Ectodermal cell (in vitro differentiated cells): Measurements from ENCODE around the gene PLSCR4.
"Not testable (repeated sequence)": the region's sequence is repeated elsewhere in the genome, so short reads cannot be mapped to it uniquely, and the experiment has no call there.

ENCODE experiments used
- H3K27ac ChIP-seq: 2 replicates; pipeline ENCODE4 v1.7.0; 2013; ENCODE audit warnings: mild to moderate bottlenecking, low read depth, low read length; ENCODE audit not compliant: insufficient read depth, poor library complexity, severe bottlenecking
- H3K27me3 ChIP-seq: 2 replicates; pipeline ENCODE4 v1.7.0; 2013; ENCODE audit warnings: mild to moderate bottlenecking, low read length; ENCODE audit not compliant: insufficient read depth, control insufficient read depth, poor library complexity, severe bottlenecking
- H3K36me3 ChIP-seq: one replicate; pipeline ENCODE4 v1.7.0; 2013; ENCODE audit warnings: low read length; ENCODE audit not compliant: control insufficient read depth, insufficient read depth
- H3K4me1 ChIP-seq: one replicate; pipeline ENCODE4 v1.7.0; 2013; ENCODE audit warnings: low read length; ENCODE audit not compliant: control insufficient read depth, insufficient read depth
- H3K4me3 ChIP-seq: 2 replicates; pipeline ENCODE4 v1.7.0; 2013; ENCODE audit warnings: low read depth, low read length, control low read depth; ENCODE audit not compliant: insufficient read depth
- H3K9me3 ChIP-seq: 2 replicates; pipeline ENCODE4 v1.7.0; 2013; ENCODE audit warnings: mild to moderate bottlenecking, low read length, moderate library complexity; ENCODE audit not compliant: control insufficient read depth
- WGBS, 2 experiments: methylation state at CpG; one replicate each; pipeline ENCODE4 v1.1.7; 2013; ENCODE audit warnings: missing lambda C conversion rate in 2 of 2; 5-methylcytosine and 5-hydroxymethylcytosine counted together

PLSCR4 gene

DNA sequence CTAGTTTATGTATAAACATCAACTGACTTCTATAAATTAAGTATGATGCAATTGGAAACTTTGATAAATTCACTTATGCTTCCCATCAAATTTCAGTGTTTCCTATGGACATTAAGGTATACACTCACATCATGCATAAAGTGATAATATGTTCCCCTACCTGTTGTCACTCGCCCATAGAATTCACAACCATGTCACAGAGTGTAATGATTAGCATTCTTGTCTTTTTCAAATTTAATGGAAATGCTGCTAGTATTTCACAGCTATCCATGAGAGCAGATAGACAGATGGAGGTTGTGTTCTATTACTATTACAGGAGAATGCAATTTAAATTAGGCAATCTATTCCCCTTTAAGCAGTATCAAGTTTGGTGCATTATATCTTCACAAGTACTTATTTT lies 984 bp downstream of the PLSCR4 start:
- Histone ChIP-seq H3K4me1 (no peaks in the 10 kb centered on the region), H3K27me3 (peaks cover 15% of the 10 kb centered on the region), H3K36me3 (no peaks in the 10 kb centered on the region), H3K4me3 (peak overlapping the region; percentile 78), H3K9me3 (no peaks in the 10 kb centered on the region), H3K27ac (no peak overlapping the region)
- WGBS, 2 experiments, result 80 to 100% methylated on average over 1 of the region's 1 CpG

DNA sequence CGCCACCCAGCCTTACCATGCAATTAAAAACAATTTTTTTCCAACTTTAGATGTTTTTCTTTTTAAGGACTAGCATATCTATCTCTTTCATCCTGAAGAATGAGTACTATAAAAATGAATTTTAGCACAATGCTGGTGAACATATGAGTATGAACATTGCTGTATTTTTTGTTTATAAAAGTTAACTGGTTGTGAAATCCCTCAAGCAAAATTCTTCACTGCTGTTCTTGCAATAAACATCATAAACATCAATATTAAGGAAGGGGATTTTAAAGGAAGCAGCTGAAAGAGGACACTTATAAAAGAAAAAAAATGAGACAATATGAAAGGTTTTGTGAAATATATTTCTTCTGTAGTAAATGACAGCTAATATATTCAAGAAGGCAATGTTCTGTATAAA lies 3.0 kb downstream of the PLSCR4 start:
- Histone ChIP-seq H3K4me1 (no peaks in the 10 kb centered on the region), H3K27me3 (peaks cover 15% of the 10 kb centered on the region), H3K36me3 (no peaks in the 10 kb centered on the region), H3K9me3 (no peaks in the 10 kb centered on the region), H3K27ac (no peak overlapping the region), H3K4me3 (no peak overlapping the region)
- WGBS, 2 experiments, result 96 to 100% methylated on average over 1 of the region's 1 CpG

DNA sequence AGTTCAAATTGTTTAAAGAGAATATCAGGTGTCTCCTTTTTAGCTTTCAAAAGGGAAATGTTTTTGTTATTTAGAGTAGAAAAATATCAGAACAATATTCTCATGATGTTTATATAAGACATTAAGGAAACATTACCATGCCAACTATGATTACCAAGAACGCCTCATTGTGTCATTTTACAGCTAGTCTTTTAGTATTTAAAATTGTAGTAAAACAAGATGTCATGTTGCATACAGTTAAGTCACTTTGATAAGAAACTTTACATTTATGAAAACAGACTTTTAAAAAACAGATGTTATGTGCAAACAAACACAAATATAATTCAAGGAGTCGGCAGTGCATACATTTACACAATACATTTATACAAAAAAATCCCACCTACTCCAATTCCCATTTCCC lies 4.4 kb downstream of the PLSCR4 start:
- Histone ChIP-seq H3K4me3 (no peak overlapping the region), H3K27me3 (peaks cover 15% of the 10 kb centered on the region), H3K36me3 (no peaks in the 10 kb centered on the region), H3K9me3 (no peaks in the 10 kb centered on the region), H3K27ac (no peak overlapping the region), H3K4me1 (no peaks in the 10 kb centered on the region)
- WGBS, 2 experiments, result 94 to 95% methylated on average over 1 of the region's 2 CpGs

DNA sequence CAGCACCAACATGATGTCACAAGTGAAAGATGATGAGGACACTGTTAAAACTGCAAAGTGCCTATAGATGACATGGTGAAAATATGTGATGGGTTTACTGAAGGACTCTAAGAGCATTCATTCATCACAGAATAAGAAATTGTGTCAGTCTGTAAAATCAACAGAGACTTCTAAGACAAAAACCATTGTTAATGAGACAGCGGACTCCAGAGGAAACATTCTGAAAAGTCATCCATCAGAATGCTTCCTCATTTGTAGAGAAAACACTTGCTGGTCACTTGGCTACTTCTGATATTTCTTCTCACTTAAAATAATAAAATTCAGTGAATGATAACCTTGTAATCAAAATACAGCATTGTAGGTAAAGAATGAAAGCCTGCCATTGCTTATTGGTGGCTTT lies 7.3 kb downstream of the PLSCR4 start:
- Histone ChIP-seq H3K27me3 (no peaks in the 10 kb centered on the region), H3K36me3 (no peaks in the 10 kb centered on the region), H3K27ac (no peak overlapping the region), H3K4me1 (no peaks in the 10 kb centered on the region), H3K4me3 (no peak overlapping the region), H3K9me3 (no peaks in the 10 kb centered on the region)
- 80 to 90% methylated on average over 1 of the region's 1 CpG for WGBS, 2 experiments

DNA sequence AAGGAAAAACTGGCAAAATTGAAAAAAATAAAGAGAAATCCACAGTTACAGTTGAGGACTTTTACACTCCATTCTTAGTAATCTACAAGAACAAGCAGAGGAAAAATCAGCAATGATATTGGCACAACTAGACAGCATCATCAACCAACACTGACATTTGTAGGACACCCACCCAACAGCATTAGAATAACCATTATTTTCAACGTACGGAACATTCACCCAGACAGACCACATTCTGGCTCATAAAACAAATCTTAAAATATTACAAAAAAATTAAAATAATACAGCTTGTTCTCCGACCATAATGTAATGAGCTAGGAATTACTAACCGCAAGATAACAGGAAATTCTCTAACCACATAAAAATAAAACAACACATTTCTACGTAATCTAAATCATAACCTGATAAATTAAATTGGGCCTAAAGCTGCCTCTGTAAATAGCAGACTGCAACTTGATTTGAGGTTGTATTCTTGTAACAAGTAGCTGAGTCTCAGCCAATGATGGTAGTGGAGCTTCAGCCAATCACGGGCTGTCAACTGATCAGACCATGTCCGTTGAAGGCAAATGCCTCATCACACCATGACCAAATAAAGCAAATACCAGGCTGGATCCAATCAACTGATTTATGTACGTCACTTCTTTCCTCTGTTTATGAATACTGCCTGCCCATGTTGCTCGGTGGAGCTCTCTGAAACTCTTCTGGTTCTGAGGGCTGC lies 9.2 kb downstream of the PLSCR4 start:
- Histone ChIP-seq H3K4me3 (no peak overlapping the region), H3K27ac (no peak overlapping the region), H3K27me3 (no peaks in the 10 kb centered on the region), H3K4me1 (no peaks in the 10 kb centered on the region), H3K9me3 (no peaks in the 10 kb centered on the region), H3K36me3 (no peaks in the 10 kb centered on the region)
- WGBS, 2 experiments, result 93 to 95% methylated on average over 8 to 9 of the region's 9 CpGs

DNA sequence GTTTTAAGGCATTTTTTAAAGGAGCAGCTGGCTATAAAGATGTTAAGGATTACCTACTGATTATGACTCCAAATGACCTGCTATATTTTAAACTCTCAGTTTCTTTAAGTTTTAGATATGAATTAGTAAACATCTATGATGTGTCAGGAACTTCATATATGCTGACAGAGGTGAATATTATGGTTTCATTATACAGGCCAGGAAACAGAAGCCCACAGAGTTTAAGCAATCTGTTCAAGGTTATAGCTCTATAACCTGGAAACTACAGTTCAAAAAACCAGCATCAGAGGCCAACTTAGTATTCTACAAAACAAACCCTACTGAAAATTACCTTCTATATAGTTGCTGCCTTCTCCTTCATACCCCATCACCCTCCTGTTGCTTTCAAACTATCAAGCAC lies 17.4 kb downstream of the PLSCR4 start:
- no peaks in the 10 kb centered on the region for H3K36me3 ChIP-seq
- H3K4me3 ChIP-seq, result no peak overlapping the region
- H3K9me3 ChIP-seq, result no peaks in the 10 kb centered on the region
- no peak overlapping the region for H3K27ac ChIP-seq
- H3K4me1 ChIP-seq, result no peaks in the 10 kb centered on the region
- no peaks in the 10 kb centered on the region for H3K27me3 ChIP-seq

DNA sequence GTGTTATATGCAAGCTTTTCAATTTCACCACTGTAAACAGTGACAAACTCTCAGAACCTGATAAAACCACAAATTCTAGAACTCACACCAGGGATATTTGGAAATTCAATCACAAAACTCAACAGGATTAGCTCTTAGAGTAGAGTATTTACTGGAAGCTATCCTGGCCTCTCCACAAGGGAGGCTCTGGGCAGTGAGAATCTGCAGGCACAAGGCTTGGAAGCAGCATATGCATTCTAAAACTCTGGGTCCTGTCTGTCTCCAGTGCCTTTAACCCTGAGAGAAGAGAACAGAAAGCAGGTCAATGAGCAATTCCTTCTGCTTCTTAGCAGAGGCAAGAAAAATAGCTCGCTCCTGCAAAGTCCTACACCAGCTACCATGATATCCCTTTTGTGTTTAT lies 23.4 kb downstream of the PLSCR4 start:
- Histone ChIP-seq H3K9me3 (no peaks in the 10 kb centered on the region), H3K27me3 (no peaks in the 10 kb centered on the region), H3K4me3 (no peak overlapping the region), H3K27ac (no peak overlapping the region), H3K4me1 (no peaks in the 10 kb centered on the region), H3K36me3 (no peaks in the 10 kb centered on the region)
- WGBS, 2 experiments, result no CpG with 5 or more reads among the region's 1 CpG

DNA sequence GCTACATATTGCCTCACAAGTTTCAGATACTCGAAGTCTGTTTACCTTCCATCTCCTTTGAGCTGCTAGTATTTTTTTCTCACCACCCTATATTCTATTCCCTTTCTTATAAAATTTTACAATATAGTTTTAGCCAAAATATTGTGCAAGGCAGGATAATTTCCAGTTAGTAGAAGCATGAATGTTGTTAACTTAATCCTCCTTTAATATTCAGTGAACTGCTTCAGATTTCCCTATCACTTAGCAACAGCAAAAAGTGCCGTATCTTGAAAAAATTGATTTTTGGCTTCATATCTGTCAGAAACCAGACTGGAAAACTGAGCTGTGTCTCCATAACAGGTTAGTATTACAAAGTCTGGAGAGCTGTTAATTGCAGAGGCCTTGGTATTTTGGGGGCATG lies 24.0 kb downstream of the PLSCR4 start:
- WGBS, 2 experiments, result 92 to 100% methylated on average over 2 of the region's 2 CpGs
- no peak overlapping the region for H3K4me3 ChIP-seq
- no peaks in the 10 kb centered on the region for H3K9me3 ChIP-seq
- no peaks in the 10 kb centered on the region for H3K4me1 ChIP-seq
- no peaks in the 10 kb centered on the region for H3K27me3 ChIP-seq
- no peaks in the 10 kb centered on the region for H3K36me3 ChIP-seq
- no peak overlapping the region for H3K27ac ChIP-seq

DNA sequence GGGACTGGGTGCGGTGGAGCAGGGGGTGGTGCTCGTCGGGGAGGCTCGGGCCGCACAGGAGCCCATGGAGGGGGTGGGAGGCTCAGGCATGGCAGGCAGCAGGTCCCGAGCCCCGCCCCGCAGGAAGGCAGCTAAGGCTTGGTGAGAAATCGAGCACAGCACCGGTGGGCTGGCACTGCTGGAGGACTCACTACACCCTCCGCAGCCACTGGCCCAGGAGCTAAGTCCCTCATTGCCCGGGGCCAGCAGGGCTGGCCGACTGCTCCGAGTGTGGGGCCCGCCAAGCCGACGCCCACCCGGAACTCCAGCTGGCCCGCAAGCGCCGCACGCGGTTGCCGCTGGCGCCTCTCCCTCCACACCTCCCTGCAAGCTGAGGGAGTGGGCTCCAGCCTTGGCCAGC lies 25.4 kb downstream of the PLSCR4 start:
- H3K4me1 ChIP-seq, H3K36me3 ChIP-seq, H3K9me3 ChIP-seq, H3K27me3 ChIP-seq, H3K27ac ChIP-seq, H3K4me3 ChIP-seq: not testable (repeated sequence)
- WGBS, 2 experiments, result 96 to 97% methylated on average over 25 of the region's 25 CpGs

DNA sequence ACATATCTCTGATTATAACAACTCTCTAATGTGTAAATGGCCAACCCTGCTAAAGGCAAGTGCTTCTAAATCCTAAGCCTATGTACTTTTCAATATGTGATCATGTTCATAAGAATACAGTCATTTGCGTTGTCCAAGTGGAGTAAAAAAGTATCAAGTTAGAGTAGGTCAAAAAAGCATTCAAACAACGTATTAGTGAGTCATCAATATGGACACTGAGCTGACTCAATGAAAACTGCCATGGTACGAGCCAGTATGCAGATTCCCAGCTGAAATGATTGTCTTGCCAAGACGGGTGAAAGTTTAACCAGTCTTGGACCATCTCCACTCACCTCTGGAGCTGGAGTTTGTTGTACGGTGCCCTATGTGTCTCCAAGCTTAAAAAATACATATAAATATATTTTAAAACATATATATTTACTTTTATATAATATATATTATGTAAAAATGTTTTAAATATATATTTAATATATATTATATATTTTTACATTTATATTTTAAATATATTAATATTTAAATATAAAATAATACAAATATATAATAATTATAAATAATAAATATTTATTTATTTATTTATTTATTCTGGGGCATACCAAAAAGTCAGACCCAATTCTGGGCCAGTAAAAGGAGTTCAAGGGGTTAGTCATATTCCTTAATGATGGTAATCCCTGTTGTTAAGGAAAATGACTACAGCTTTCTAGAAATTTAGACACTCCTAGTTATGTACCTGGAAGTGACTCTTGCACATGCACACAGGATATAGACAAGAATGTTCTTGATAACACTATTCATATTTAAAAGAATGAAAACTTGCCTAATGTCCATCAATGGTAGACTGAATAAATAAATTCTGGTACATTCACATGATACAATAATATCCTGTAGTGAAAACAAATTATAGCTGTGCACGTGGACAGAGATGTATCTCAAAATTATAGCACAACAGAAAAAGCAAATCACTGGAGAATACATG lies 27.2 kb downstream of the PLSCR4 start:
- Histone ChIP-seq H3K9me3 (no peaks in the 10 kb centered on the region), H3K27ac (no peak overlapping the region), H3K4me3 (no peak overlapping the region), H3K36me3 (no peaks in the 10 kb centered on the region), H3K27me3 (no peaks in the 10 kb centered on the region), H3K4me1 (no peaks in the 10 kb centered on the region)
- 96 to 98% methylated on average over 5 of the region's 6 CpGs for WGBS, 2 experiments
